Measurements from ENCODE around the gene SNX6. TPM values are rescaled to one million over a fixed set of nuclear protein-coding genes. Genes with fewer than 3 reads are reported as not detected.

The SNX6 gene
- total RNA-seq, 1 experiment from 2014 or later, result 53.9 TPM

- no TSS peak for BruUV-seq (replicated peaks)
- ChIA-PET CTCF (no interaction called here), POLR2A (ENCODE audit: unreplicated experiment) (interaction anchor here (0.6 kb wide), 1 partner anchor 211 kb away, joined by 5 read pairs; no protein-coding TSS in a partner anchor)
- no peaks in the 10 kb centered on the region for H3K4me1 ChIP-seq (ENCODE audit: insufficient read depth, low read length)
- no peaks in the 10 kb centered on the region for H4K20me1 ChIP-seq (ENCODE audit: low read length)
- no peak overlapping the region for H3K9ac ChIP-seq (ENCODE audit: low read length)
- no peaks in the 10 kb centered on the region for H3K9me2 ChIP-seq (replicated peaks; ENCODE audit: low read length)
- H3K4me2 ChIP-seq (ENCODE audit: low read length), result no peak overlapping the region
- H3K4me3 ChIP-seq (ENCODE audit: low read length), result no peak overlapping the region
- intact Hi-C loops (cut with micrococcal nuclease), result no loop called here
- no peak overlapping the region for H3K27ac ChIP-seq (ENCODE audit: low read length)
- ATAC-seq (no peak), DNase-seq (no peak)
- H3K79me2 ChIP-seq (ENCODE audit: low read length), result no peaks in the 10 kb centered on the region
- H3F3A ChIP-seq (ENCODE audit: low read length, unreplicated experiment), result no peaks in the 10 kb centered on the region
- H3K9me3 ChIP-seq (ENCODE audit: low read length), result no peaks in the 10 kb centered on the region
- H3K36me3 ChIP-seq (ENCODE audit: low read depth, low read length), result peaks cover 12% of the 10 kb centered on the region
- no peaks in the 10 kb centered on the region for H3K27me3 ChIP-seq (ENCODE audit: low read length)
- TF ChIP-seq EZH2 (IDR thresholded peaks at IDR 0.05; ENCODE audit: low read length, unreplicated experiment) (no peak), EZH2phosphoT487 (IDR thresholded peaks at IDR 0.05; ENCODE audit: borderline replicate concordance, low read length) (no peak)
- TF ChIP-seq, protein P1, sequence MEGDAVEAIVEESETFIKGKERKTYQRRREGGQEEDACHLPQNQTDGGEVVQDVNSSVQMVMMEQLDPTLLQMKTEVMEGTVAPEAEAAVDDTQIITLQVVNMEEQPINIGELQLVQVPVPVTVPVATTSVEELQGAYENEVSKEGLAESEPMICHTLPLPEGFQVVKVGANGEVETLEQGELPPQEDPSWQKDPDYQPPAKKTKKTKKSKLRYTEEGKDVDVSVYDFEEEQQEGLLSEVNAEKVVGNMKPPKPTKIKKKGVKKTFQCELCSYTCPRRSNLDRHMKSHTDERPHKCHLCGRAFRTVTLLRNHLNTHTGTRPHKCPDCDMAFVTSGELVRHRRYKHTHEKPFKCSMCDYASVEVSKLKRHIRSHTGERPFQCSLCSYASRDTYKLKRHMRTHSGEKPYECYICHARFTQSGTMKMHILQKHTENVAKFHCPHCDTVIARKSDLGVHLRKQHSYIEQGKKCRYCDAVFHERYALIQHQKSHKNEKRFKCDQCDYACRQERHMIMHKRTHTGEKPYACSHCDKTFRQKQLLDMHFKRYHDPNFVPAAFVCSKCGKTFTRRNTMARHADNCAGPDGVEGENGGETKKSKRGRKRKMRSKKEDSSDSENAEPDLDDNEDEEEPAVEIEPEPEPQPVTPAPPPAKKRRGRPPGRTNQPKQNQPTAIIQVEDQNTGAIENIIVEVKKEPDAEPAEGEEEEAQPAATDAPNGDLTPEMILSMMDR (conservative IDR thresholded peaks at IDR 0.05; ENCODE audit: low read depth, low read length), result no peak
- H2AFZ ChIP-seq (ENCODE audit: low read length), result no peak overlapping the region
Observed at GRCh38 chr14:34580381-34580780, 49.6 kb downstream of the SNX6 start.

DNA sequence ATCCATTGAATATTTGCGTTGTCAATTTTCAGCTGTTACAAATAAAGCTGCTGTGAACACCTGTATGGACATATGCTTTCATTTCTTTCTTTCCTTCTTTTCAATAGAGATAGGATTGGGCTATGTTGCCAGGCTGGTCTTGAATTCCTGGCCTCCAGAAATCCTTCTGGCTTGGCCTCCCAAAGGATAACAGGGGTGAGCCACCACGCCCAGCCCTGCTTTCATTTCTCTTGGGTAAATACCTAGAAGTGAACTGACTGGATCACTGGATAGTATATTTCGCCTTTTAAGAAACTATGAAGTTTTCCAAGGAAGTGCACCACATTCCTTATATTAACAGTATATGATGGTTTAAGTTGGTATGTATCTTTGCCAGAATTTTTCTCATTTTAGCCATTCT lies 58.2 kb downstream of the SNX6 start:
- no peaks in the 10 kb centered on the region for H3K27me3 ChIP-seq (ENCODE audit: low read length)
- H3K79me2 ChIP-seq (ENCODE audit: low read length), result no peaks in the 10 kb centered on the region
- H3K4me3 ChIP-seq (ENCODE audit: low read length), result no peak overlapping the region
- peaks cover 21% of the 10 kb centered on the region for H3K36me3 ChIP-seq (ENCODE audit: low read depth, low read length)
- DNase-seq (no peak), ATAC-seq (no peak)
- no peaks in the 10 kb centered on the region for H4K20me1 ChIP-seq (ENCODE audit: low read length)
- no TSS peak for BruUV-seq (replicated peaks)
- H3K27ac ChIP-seq (ENCODE audit: low read length), result no peak overlapping the region
- H3K9me2 ChIP-seq (replicated peaks; ENCODE audit: low read length), result no peaks in the 10 kb centered on the region
- CTCF ChIA-PET, result no interaction called here
- H3K9ac ChIP-seq (ENCODE audit: low read length), result no peak overlapping the region
- no peak overlapping the region for H3K4me2 ChIP-seq (ENCODE audit: low read length)
- H3F3A ChIP-seq (ENCODE audit: low read length, unreplicated experiment), result no peaks in the 10 kb centered on the region
- TF ChIP-seq, protein P1 (conservative IDR thresholded peaks at IDR 0.05; ENCODE audit: low read depth, low read length), result no peak
- TF ChIP-seq EZH2 (IDR thresholded peaks at IDR 0.05; ENCODE audit: low read length, unreplicated experiment) (no peak), EZH2phosphoT487 (IDR thresholded peaks at IDR 0.05; ENCODE audit: borderline replicate concordance, low read length) (no peak)
- no peaks in the 10 kb centered on the region for H3K9me3 ChIP-seq (ENCODE audit: low read length)
- intact Hi-C loops (cut with micrococcal nuclease), result no loop called here
- no peak overlapping the region for H2AFZ ChIP-seq (ENCODE audit: low read length)
- no peaks in the 10 kb centered on the region for H3K4me1 ChIP-seq (ENCODE audit: insufficient read depth, low read length)
- POLR2A ChIA-PET (ENCODE audit: unreplicated experiment), result no interaction called here

- Histone ChIP-seq H3F3A (ENCODE audit: low read length, unreplicated experiment) (no peaks in the 10 kb centered on the region), H3K4me3 (ENCODE audit: low read length) (no peak overlapping the region), H3K9me2 (replicated peaks; ENCODE audit: low read length) (no peaks in the 10 kb centered on the region), H3K27me3 (ENCODE audit: low read length) (no peaks in the 10 kb centered on the region), H3K4me1 (ENCODE audit: insufficient read depth, low read length) (no peaks in the 10 kb centered on the region), H3K4me2 (ENCODE audit: low read length) (no peak overlapping the region), H3K27ac (ENCODE audit: low read length) (no peak overlapping the region), H2AFZ (ENCODE audit: low read length) (no peak overlapping the region), H3K79me2 (ENCODE audit: low read length) (no peaks in the 10 kb centered on the region), H3K36me3 (ENCODE audit: low read depth, low read length) (peaks cover 27% of the 10 kb centered on the region), H3K9ac (ENCODE audit: low read length) (no peak overlapping the region), H3K9me3 (ENCODE audit: low read length) (no peaks in the 10 kb centered on the region), H4K20me1 (ENCODE audit: low read length) (no peaks in the 10 kb centered on the region)
- ChIA-PET CTCF (interaction anchor here (0.6 kb wide), 1 partner anchor 322 kb away, joined by 3 read pairs; no protein-coding TSS in a partner anchor), POLR2A (ENCODE audit: unreplicated experiment) (interaction anchor here (0.6 kb wide), 1 partner anchor 1183 kb away, joined by 11 read pairs; no protein-coding TSS in a partner anchor)
- BruUV-seq (replicated peaks), result no TSS peak
- ATAC-seq, result no peak
- TF ChIP-seq EZH2phosphoT487 (IDR thresholded peaks at IDR 0.05; ENCODE audit: borderline replicate concordance, low read length) (no peak), EZH2 (IDR thresholded peaks at IDR 0.05; ENCODE audit: low read length, unreplicated experiment) (no peak)
- TF ChIP-seq, protein P1 (conservative IDR thresholded peaks at IDR 0.05; ENCODE audit: low read depth, low read length), result no peak
- DNase-seq, result no peak
- intact Hi-C loops (cut with micrococcal nuclease), result no loop called here
Observed at GRCh38 chr14:34569750-34570149, 60.2 kb downstream of the SNX6 start.
